Tibial nerve (tissue), 4 donors: ENCODE results near the gene CLIP4. TPM values are rescaled to one million over a fixed set of nuclear protein-coding genes. Genes with fewer than 3 reads are reported as not detected.

Experiments used
- DNase-seq, 2 donors: peaks; one replicate each; pipeline ENCODE4 v3.0.0-alpha.2; 2019; ENCODE audit warnings: low spot score in 2 of 2
- H3K27ac ChIP-seq, 4 donors: fragments of 200-600 bp; sonication (generic) in 3 of 4; one replicate each; pipeline ENCODE4 v1.5.1; 2017 to 2019; ENCODE audit warnings: mild to moderate bottlenecking in 1 of 4
- H3K27me3 ChIP-seq, 2 donors: fragments of 200-600 bp; sonication (generic) in 1 of 2; one replicate each; pipeline versions ENCODE4 v1.5.1 to v1.6.0; 2017 to 2019
- H3K36me3 ChIP-seq, 3 donors: fragments of 200-600 bp; sonication (generic); one replicate each; pipeline ENCODE4 v1.5.1; 2018 to 2019
- H3K4me1 ChIP-seq, 4 donors: fragments of 200-600 bp; sonication (generic) in 3 of 4; one replicate each; pipeline ENCODE4 v1.5.1; 2017 to 2019
- H3K4me3 ChIP-seq, 4 donors: fragments of 200-600 bp; sonication (generic) in 3 of 4; one replicate each; pipeline ENCODE4 v1.5.1; 2017 to 2019; ENCODE audit warnings: mild to moderate bottlenecking in 1 of 4, moderate library complexity in 1 of 4
- H3K9me3 ChIP-seq, 4 donors: fragments of 200-600 bp; sonication (generic) in 3 of 4; one replicate each; pipeline ENCODE4 v1.5.1; 2017 to 2019
- EP300 ChIP-seq, 2 donors: sonication (generic); formaldehyde crosslinking; IDR thresholded peaks; one replicate each; pipeline ENCODE4 v1.6.1; 2017; ENCODE audit warnings: antibody characterized with exemption in 2 of 2, mild to moderate bottlenecking in 1 of 2
- POLR2A ChIP-seq, 2 donors: fragments of 450-650 bp; IDR thresholded peaks; one replicate each; pipeline ENCODE4 v1.6.1; 2017; ENCODE audit warnings: antibody characterized with exemption in 2 of 2, mild to moderate bottlenecking in 2 of 2, moderate library complexity in 2 of 2
- WGBS, 2 donors: methylation state at CpG; one replicate each; pipeline ENCODE4 v1.1.5; 2018; 5-methylcytosine and 5-hydroxymethylcytosine counted together
- total RNA-seq, 4 donors: library from RNA; depleted of rRNA; stranded (reverse); fragments of >200 nt; gene quantifications; one replicate each; pipeline ENCODE4 v1.1.0, GENCODE V29; 2016
- TF ChIP-seq, protein P1 (sequence below), 5 experiments: fragments of 200-600 bp in 3 of 5; fragments of 450-650 bp in 2 of 5; sonication (generic) in 3 of 5; IDR thresholded peaks; one replicate each; pipeline ENCODE4 v1.5.1; 2016 to 2019; ENCODE audit warnings: antibody characterized with exemption in 5 of 5, mild to moderate bottlenecking in 3 of 5, moderate library complexity in 2 of 5

CLIP4 gene
- total RNA-seq, 4 donors from 2014 or later: 71.4 to 98.6 (median 91.2) TPM

DNA sequence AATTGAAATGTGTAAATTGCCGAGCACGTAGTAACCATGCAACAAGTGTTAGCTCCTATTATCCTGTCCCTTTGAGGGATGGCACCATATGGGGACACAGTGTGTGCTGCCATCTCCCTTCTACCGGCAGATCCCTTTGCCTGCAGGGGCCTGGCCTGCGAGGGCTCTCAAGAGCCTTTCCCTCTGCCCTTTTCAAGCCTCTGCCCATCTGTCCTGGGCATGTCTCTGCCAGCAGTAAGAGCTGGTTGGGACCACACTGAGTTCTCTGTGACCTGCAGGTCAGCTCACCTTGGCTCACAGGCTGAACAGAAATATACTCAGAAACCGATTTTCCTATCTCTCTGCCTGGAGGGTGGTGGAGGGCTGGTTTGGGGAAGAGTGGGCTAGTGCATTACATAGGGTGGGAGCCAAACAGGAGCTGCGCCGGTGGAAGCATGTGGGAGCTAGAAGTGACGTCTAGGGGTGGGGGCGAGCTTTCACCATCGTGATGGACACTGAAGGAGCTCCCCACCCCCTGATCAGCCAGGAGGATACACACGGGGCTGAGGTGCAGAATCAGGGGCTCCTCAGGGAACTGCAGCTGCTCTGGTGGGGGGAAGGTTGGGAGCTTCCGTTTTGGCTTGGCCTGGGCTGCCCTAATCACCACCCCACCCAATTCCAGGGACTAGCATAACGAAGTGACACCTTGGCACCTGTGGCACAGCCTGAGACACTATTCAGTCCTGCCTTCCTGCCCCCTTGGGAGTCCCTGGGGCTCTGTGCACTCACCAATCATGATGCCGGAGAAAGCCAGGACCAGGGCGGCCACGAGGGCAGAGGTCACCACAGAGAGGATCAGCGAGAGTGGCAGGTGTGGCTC, 109.7 kb downstream of the CLIP4 start:
- H3K9me3 ChIP-seq: no peaks in the 10 kb centered on the region
- no peak for TF ChIP-seq POLR2A (IDR thresholded peaks at IDR 0.05)
- TF ChIP-seq, protein P1, sequence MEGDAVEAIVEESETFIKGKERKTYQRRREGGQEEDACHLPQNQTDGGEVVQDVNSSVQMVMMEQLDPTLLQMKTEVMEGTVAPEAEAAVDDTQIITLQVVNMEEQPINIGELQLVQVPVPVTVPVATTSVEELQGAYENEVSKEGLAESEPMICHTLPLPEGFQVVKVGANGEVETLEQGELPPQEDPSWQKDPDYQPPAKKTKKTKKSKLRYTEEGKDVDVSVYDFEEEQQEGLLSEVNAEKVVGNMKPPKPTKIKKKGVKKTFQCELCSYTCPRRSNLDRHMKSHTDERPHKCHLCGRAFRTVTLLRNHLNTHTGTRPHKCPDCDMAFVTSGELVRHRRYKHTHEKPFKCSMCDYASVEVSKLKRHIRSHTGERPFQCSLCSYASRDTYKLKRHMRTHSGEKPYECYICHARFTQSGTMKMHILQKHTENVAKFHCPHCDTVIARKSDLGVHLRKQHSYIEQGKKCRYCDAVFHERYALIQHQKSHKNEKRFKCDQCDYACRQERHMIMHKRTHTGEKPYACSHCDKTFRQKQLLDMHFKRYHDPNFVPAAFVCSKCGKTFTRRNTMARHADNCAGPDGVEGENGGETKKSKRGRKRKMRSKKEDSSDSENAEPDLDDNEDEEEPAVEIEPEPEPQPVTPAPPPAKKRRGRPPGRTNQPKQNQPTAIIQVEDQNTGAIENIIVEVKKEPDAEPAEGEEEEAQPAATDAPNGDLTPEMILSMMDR (IDR thresholded peaks at IDR 0.05): no peak
- no peak for TF ChIP-seq EP300 (IDR thresholded peaks at IDR 0.05)
- peaks cover 0 to 10% of the 10 kb centered on the region in 2 donors for H3K27me3 ChIP-seq
- peaks cover 0 to 28% (median 8%) of the 10 kb centered on the region in 4 donors for H3K4me1 ChIP-seq
- no peak overlapping the region for H3K27ac ChIP-seq
- DNase-seq: no peak
- WGBS, 2 donors: 80 to 85% methylated on average over 15 to 16 of the region's 17 CpGs
- no peaks in the 10 kb centered on the region for H3K36me3 ChIP-seq
- no peak overlapping the region for H3K4me3 ChIP-seq

DNA sequence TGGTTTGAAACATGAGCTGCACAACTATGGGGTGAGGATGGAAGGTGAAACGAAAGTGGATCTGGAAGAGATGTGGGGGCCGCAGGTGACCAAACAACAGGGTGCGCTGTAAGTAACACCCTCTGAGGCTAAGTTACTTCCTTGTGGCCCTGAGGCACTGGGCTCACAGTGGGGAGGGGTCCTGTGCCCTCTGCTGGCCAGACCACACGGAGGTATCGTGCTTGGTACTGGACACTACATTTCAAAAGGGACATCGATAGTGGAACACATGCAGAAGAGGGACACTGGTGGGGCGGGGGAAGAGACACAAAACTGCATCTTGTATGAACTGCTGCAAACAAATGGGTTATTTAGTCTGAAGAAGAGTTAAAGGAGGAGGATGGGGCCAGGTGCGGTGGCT, 110.6 kb downstream of the CLIP4 start:
- Histone ChIP-seq H3K4me1 (peaks cover 0 to 28% (median 8%) of the 10 kb centered on the region in 4 donors), H3K4me3 (no peak overlapping the region), H3K27ac (no peak overlapping the region), H3K36me3 (no peaks in the 10 kb centered on the region), H3K9me3 (no peaks in the 10 kb centered on the region), H3K27me3 (peaks cover 0 to 10% of the 10 kb centered on the region in 2 donors)
- DNase-seq: no peak
- 74 to 86% methylated on average over 8 of the region's 8 CpGs for WGBS, 2 donors
- TF ChIP-seq EP300 (IDR thresholded peaks at IDR 0.05) (no peak), POLR2A (IDR thresholded peaks at IDR 0.05) (no peak)
- TF ChIP-seq, protein P1 (IDR thresholded peaks at IDR 0.05): no peak

DNA sequence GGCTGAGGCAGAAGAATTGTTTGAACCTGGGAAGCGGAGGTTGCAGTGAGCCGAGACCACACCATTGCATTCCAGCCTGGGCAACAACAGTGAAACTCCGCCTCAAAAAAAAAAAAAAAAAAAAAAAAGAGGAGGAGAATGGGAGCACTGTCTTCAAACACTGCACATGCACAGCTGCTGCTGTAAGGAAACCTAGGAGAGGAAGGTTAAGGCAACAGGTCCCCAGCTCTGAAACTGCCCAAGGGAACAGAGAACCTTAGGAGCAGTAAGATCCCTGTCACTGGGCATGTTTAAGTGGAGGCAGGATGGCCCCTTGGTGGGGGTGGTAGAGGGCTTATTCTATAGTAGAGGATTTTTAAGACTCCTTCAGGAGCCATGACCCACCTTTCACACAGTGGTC, 111.2 kb downstream of the CLIP4 start:
- H3K27ac ChIP-seq: no peak overlapping the region
- H3K9me3 ChIP-seq: no peaks in the 10 kb centered on the region
- H3K36me3 ChIP-seq: no peaks in the 10 kb centered on the region
- H3K27me3 ChIP-seq: peaks cover 0 to 10% of the 10 kb centered on the region in 2 donors
- H3K4me1 ChIP-seq: peaks cover 0 to 28% (median 8%) of the 10 kb centered on the region in 4 donors
- DNase-seq: no peak
- 56 to 71% methylated on average over 3 of the region's 3 CpGs for WGBS, 2 donors
- H3K4me3 ChIP-seq: no peak overlapping the region
- TF ChIP-seq POLR2A (IDR thresholded peaks at IDR 0.05): no peak
- TF ChIP-seq EP300 (IDR thresholded peaks at IDR 0.05): no peak
- TF ChIP-seq, protein P1 (IDR thresholded peaks at IDR 0.05): no peak

DNA sequence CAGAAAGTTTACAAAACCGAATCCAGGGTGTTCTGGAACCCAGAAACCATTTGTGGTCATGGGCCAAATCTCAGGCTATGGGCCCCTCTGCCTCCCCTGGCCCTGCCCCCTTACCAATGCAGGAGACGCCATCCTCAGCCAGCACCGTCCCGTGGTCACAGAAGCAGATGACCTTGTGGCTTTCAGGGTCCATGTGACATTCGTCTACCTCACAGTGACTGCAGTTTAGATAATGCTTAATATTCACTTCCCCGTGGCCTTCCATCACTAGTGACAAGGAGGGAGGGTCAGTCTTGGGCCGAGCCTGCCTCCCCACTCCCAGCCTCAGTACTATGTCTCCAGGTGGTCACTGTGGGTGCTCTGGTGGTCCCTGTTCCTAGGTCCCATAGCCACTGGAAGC, 111.6 kb downstream of the CLIP4 start:
- WGBS, 2 donors: 72% methylated on average over 7 of the region's 7 CpGs
- Histone ChIP-seq H3K9me3 (no peaks in the 10 kb centered on the region), H3K27me3 (peaks cover 0 to 10% of the 10 kb centered on the region in 2 donors), H3K4me3 (no peak overlapping the region), H3K4me1 (peaks cover 0 to 28% (median 8%) of the 10 kb centered on the region in 4 donors), H3K27ac (no peak overlapping the region), H3K36me3 (no peaks in the 10 kb centered on the region)
- no peak for DNase-seq
- TF ChIP-seq, protein P1 (IDR thresholded peaks at IDR 0.05): no peak
- TF ChIP-seq POLR2A (IDR thresholded peaks at IDR 0.05) (no peak), EP300 (IDR thresholded peaks at IDR 0.05) (no peak)

DNA sequence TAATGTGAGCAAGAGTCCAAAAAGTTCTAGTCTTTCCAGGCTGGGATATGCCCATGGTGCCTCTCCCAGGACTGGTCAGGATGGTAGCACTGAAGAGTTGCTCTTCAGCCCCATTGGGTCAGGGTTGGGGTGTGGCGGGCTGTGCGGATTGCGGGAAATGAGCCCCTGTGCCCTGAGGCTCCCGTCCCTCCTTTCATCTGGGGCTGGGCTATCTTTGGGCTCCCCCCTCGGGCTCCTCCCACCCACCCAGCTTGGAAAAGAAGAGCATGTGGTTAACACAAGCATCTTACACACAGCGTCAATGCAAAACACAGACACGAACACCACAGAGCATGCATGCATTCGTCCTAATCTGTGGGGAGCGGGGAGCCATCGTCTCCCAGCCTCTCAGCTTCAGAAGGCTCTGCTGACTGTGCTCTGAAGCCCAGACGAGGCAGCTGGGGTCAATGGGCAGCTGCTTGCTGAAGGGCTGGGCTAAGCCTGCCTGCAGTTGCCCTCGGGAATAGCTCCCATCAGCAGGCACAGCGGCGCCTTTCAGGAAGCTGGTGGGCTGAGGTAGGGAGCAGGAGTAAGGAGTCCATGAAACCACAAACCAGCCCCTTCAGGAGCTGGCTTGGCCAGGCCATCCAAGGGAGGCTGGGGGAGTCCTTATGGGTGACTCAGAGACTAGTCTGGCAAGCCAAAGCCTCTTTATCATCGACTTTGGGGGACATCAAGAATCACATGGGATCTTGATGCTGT, 112.9 kb downstream of the CLIP4 start:
- WGBS, 2 donors: 23 to 29% methylated on average over 14 to 15 of the region's 15 CpGs
- DNase-seq: no peak
- H3K27me3 ChIP-seq: peaks cover 0 to 10% of the 10 kb centered on the region in 2 donors
- no peaks in the 10 kb centered on the region for H3K36me3 ChIP-seq
- peaks cover 0 to 26% (median 8%) of the 10 kb centered on the region in 4 donors for H3K4me1 ChIP-seq
- TF ChIP-seq EP300 (IDR thresholded peaks at IDR 0.05) (no peak), POLR2A (IDR thresholded peaks at IDR 0.05) (no peak)
- TF ChIP-seq, protein P1 (IDR thresholded peaks at IDR 0.05): no peak
- H3K27ac ChIP-seq: no peak overlapping the region
- H3K4me3 ChIP-seq: no peak overlapping the region
- H3K9me3 ChIP-seq: no peaks in the 10 kb centered on the region
